Spinal cord (tissue), 10 donors: ENCODE measurements around the gene TMEM176A. TPM values are rescaled to one million over a fixed set of nuclear protein-coding genes. Genes with fewer than 3 reads are reported as not detected.
A peak's percentile ranks its signal among the peaks of the same experiment; 100 is the strongest.

Source experiments
- DNase-seq, 6 donors: peaks; one replicate each; pipeline versions ENCODE4 v3.0.0 to v3.0.0-alpha.2; 2013 to 2015; ENCODE audit warnings: low spot score in 6 of 6, low read depth in 4 of 6
- H3K27ac ChIP-seq: one replicate; pipeline ENCODE4 v1.5.1; 2013; ENCODE audit warnings: low read depth, low read length, control low read depth
- H3K27me3 ChIP-seq: one replicate; pipeline ENCODE4 v1.6.1; 2013; ENCODE audit warnings: low read length; ENCODE audit not compliant: control insufficient read depth, insufficient read depth
- H3K36me3 ChIP-seq: one replicate; pipeline ENCODE4 v1.6.1; 2013; ENCODE audit warnings: low read length; ENCODE audit not compliant: control insufficient read depth, insufficient read depth
- H3K4me1 ChIP-seq: one replicate; pipeline ENCODE4 v1.6.1; 2013; ENCODE audit warnings: low read length; ENCODE audit not compliant: control insufficient read depth, insufficient read depth
- H3K4me3 ChIP-seq: one replicate; pipeline ENCODE4 v1.5.1; 2013; ENCODE audit warnings: low read depth, low read length, control low read depth
- H3K9me3 ChIP-seq: one replicate; pipeline ENCODE4 v1.6.1; 2013; ENCODE audit warnings: low read length; ENCODE audit not compliant: control insufficient read depth, insufficient read depth
- WGBS: methylation state at CpG from one replicate; pipeline ENCODE4 v1.1.5; 2013; ENCODE audit warnings: missing lambda C conversion rate; ENCODE audit not compliant: insufficient coverage; 5-methylcytosine and 5-hydroxymethylcytosine counted together
- polyA plus RNA-seq, 2 donors: library from polyadenylated mRNA; unstranded; fragments of 120-200 nt; gene quantifications; one replicate each; pipeline ENCODE4 v1.2.1, GENCODE V29; 2013; ENCODE audit not compliant: insufficient read length in 2 of 2
- total RNA-seq, 2 donors: library from RNA; depleted of rRNA in 1 of 2; stranded (reverse); fragments of 120-200 nt in 1 of 2; fragments of >200 nt in 1 of 2; gene quantifications; one replicate each; pipeline versions ENCODE4 v1.2.3 to v1.2.4, GENCODE V29; 2013 to 2014
- donor health status: healthy.

TMEM176A gene
- total and polyA plus RNA-seq, 4 donors: 13.6 to 24.2 (median 15.9) TPM

- Histone ChIP-seq H3K9me3 (no peaks in the 10 kb centered on the region), H3K27ac (no peak within 1 kb of the TSS), H3K4me1 (peaks cover 28% of the 10 kb centered on the region), H3K27me3 (peaks cover 48% of the 10 kb centered on the region), H3K4me3 (peak within 1 kb of the TSS; percentile 48), H3K36me3 (no peaks in the 10 kb centered on the region)
- peak in 2 of 6 donors; percentile 13 to 41 for DNase-seq
- 4% methylated on average over 74 of the region's 75 CpGs for WGBS
Measured at GRCh38 chr7:150799741-150800580, 608 bp upstream of the TMEM176A start, which contains the start of gene TMEM176B. Gene TMEM176B (minus strand): TSS chr7:150800364. CDS start chr7:150796569, 3,795 bp downstream.

- Histone ChIP-seq H3K4me3 (peak overlapping the region; percentile 43), H3K27me3 (peaks cover 48% of the 10 kb centered on the region), H3K36me3 (no peaks in the 10 kb centered on the region), H3K27ac (no peak overlapping the region), H3K9me3 (peaks cover 3% of the 10 kb centered on the region), H3K4me1 (peaks cover 28% of the 10 kb centered on the region)
- WGBS: 25% methylated on average over 16 of the region's 26 CpGs
- no peak for DNase-seq
Measured at GRCh38 chr7:150801242-150801945, 825 bp downstream of the TMEM176A start.

GRCh38 chr7:150801946-150802771 lies 1.6 kb downstream of the TMEM176A start:
- Histone ChIP-seq H3K27me3 (peaks cover 48% of the 10 kb centered on the region), H3K4me3 (no peak overlapping the region), H3K4me1 (peaks cover 28% of the 10 kb centered on the region), H3K27ac (no peak overlapping the region), H3K9me3 (peaks cover 3% of the 10 kb centered on the region), H3K36me3 (no peaks in the 10 kb centered on the region)
- 86% methylated on average over 11 of the region's 12 CpGs for WGBS
- DNase-seq: no peak

- 82% methylated on average over 5 of the region's 10 CpGs for WGBS
- Histone ChIP-seq H3K27ac (no peak overlapping the region), H3K9me3 (peaks cover 3% of the 10 kb centered on the region), H3K27me3 (peaks cover 46% of the 10 kb centered on the region), H3K4me1 (peaks cover 28% of the 10 kb centered on the region), H3K36me3 (no peaks in the 10 kb centered on the region), H3K4me3 (no peak overlapping the region)
- DNase-seq: no peak
Measured at GRCh38 chr7:150803161-150803860, 2.7 kb downstream of the TMEM176A start.

GRCh38 chr7:150804802-150805201 lies 4.2 kb downstream of the TMEM176A start:
- Histone ChIP-seq H3K4me1 (peaks cover 24% of the 10 kb centered on the region), H3K36me3 (no peaks in the 10 kb centered on the region), H3K4me3 (no peak overlapping the region), H3K27ac (no peak overlapping the region), H3K9me3 (peaks cover 3% of the 10 kb centered on the region), H3K27me3 (peaks cover 33% of the 10 kb centered on the region)
- 88% methylated on average over 2 of the region's 5 CpGs for WGBS
- no peak for DNase-seq

- peaks cover 3% of the 10 kb centered on the region for H3K9me3 ChIP-seq
- no peak overlapping the region for H3K27ac ChIP-seq
- H3K36me3 ChIP-seq: no peaks in the 10 kb centered on the region
- H3K4me1 ChIP-seq: peaks cover 13% of the 10 kb centered on the region
- no peak for DNase-seq
- no peak overlapping the region for H3K4me3 ChIP-seq
- H3K27me3 ChIP-seq: peaks cover 22% of the 10 kb centered on the region
Measured at GRCh38 chr7:150805864-150806263, 5.3 kb downstream of the TMEM176A start.

GRCh38 chr7:150806454-150806853 lies 5.9 kb downstream of the TMEM176A start:
- no peak for DNase-seq
- WGBS: 83% methylated on average over 1 of the region's 3 CpGs
- no peak overlapping the region for H3K4me3 ChIP-seq
- H3K4me1 ChIP-seq: peaks cover 8% of the 10 kb centered on the region
- peaks cover 3% of the 10 kb centered on the region for H3K9me3 ChIP-seq
- no peaks in the 10 kb centered on the region for H3K36me3 ChIP-seq
- H3K27me3 ChIP-seq: peaks cover 16% of the 10 kb centered on the region
- no peak overlapping the region for H3K27ac ChIP-seq

GRCh38 chr7:150806863-150807262 lies 6.3 kb downstream of the TMEM176A start:
- no CpG with 5 or more reads among the region's 2 CpGs for WGBS
- peaks cover 3% of the 10 kb centered on the region for H3K9me3 ChIP-seq
- H3K27me3 ChIP-seq: peaks cover 12% of the 10 kb centered on the region
- no peaks in the 10 kb centered on the region for H3K36me3 ChIP-seq
- DNase-seq: no peak
- H3K27ac ChIP-seq: no peak overlapping the region
- H3K4me3 ChIP-seq: no peak overlapping the region
- peaks cover 5% of the 10 kb centered on the region for H3K4me1 ChIP-seq
